Measurements from ENCODE around the gene GSAP. TPM values are rescaled to one million over a fixed set of nuclear protein-coding genes. Genes with fewer than 3 reads are reported as not detected.

GSAP gene
- total RNA-seq, 1 experiment from 2014 or later, result 6.5 TPM

DNA sequence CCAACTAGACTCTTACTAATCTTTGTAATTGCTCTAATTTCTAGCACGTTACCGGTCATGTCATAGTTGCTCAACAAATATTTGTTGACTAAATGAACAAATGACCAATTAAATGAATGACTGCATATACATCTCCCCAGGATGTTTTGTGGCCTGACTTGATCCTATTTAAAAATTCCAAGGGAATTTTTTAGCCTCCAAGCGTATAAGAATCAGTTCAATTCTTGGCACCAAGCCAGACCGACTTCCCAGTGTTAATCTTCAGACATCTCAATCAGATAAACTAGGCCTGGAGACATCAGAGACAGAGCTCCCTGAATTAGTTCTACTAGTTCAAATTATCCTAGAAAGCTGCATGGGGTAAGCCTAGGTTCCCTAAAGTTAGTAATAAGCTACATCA, 96.0 kb downstream of the GSAP start:
- H3K4me3 ChIP-seq (ENCODE audit: low read length), result no peak overlapping the region
- ChIA-PET CTCF (no interaction called here), POLR2A (ENCODE audit: unreplicated experiment) (no interaction called here)
- no peaks in the 10 kb centered on the region for H3K9me3 ChIP-seq (ENCODE audit: low read length)
- DNase-seq (no peak), ATAC-seq (no peak)
- no peaks in the 10 kb centered on the region for H3K79me2 ChIP-seq (ENCODE audit: low read length)
- H2AFZ ChIP-seq (ENCODE audit: low read length), result no peak overlapping the region
- H3K9ac ChIP-seq (ENCODE audit: low read length), result no peak overlapping the region
- H3K9me2 ChIP-seq (replicated peaks; ENCODE audit: low read length), result no peaks in the 10 kb centered on the region
- no peaks in the 10 kb centered on the region for H3K36me3 ChIP-seq (ENCODE audit: low read depth, low read length)
- no TSS peak for BruUV-seq (replicated peaks)
- TF ChIP-seq EZH2phosphoT487 (IDR thresholded peaks at IDR 0.05; ENCODE audit: borderline replicate concordance, low read length), result no peak
- H3K27me3 ChIP-seq (ENCODE audit: low read length), result no peaks in the 10 kb centered on the region
- H3K4me2 ChIP-seq (ENCODE audit: low read length), result no peak overlapping the region
- H3F3A ChIP-seq (ENCODE audit: low read length, unreplicated experiment), result no peaks in the 10 kb centered on the region
- no peak overlapping the region for H3K27ac ChIP-seq (ENCODE audit: low read length)
- intact Hi-C loops (cut with micrococcal nuclease), result no loop called here
- H3K4me1 ChIP-seq (ENCODE audit: insufficient read depth, low read length), result peaks cover 13% of the 10 kb centered on the region
- no peaks in the 10 kb centered on the region for H4K20me1 ChIP-seq (ENCODE audit: low read length)

DNA sequence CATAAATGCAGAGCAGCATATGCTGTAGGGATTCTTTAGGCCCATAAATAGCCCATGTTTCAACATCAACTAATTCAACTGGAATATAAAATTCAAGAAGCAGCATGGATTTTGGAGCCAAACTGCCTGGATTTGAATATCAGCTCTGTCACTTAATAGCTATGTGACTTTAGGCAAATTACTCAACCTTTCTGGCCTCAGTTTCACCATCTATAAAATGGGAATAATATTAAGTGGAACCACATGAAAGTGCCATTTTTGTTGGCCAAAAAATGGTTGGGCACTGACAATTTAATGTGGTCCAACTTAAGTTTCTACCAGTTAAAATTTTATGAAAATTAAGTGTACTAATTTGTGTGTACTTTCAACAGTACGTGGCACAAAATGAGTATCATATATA, 98.1 kb downstream of the GSAP start:
- BruUV-seq (replicated peaks), result no TSS peak
- Histone ChIP-seq H3K79me2 (ENCODE audit: low read length) (no peaks in the 10 kb centered on the region), H3K4me1 (ENCODE audit: insufficient read depth, low read length) (peaks cover 13% of the 10 kb centered on the region), H4K20me1 (ENCODE audit: low read length) (no peaks in the 10 kb centered on the region), H2AFZ (ENCODE audit: low read length) (no peak overlapping the region), H3K27ac (ENCODE audit: low read length) (no peak overlapping the region), H3K36me3 (ENCODE audit: low read depth, low read length) (no peaks in the 10 kb centered on the region), H3K4me3 (ENCODE audit: low read length) (no peak overlapping the region), H3F3A (ENCODE audit: low read length, unreplicated experiment) (no peaks in the 10 kb centered on the region), H3K9me2 (replicated peaks; ENCODE audit: low read length) (no peaks in the 10 kb centered on the region), H3K9ac (ENCODE audit: low read length) (no peak overlapping the region), H3K4me2 (ENCODE audit: low read length) (no peak overlapping the region), H3K27me3 (ENCODE audit: low read length) (no peaks in the 10 kb centered on the region), H3K9me3 (ENCODE audit: low read length) (no peaks in the 10 kb centered on the region)
- DNase-seq, result no peak
- intact Hi-C loops (cut with micrococcal nuclease), result no loop called here
- TF ChIP-seq EZH2phosphoT487 (IDR thresholded peaks at IDR 0.05; ENCODE audit: borderline replicate concordance, low read length) (no peak), EZH2 (IDR thresholded peaks at IDR 0.05; ENCODE audit: low read length, unreplicated experiment) (no peak), CTCF (conservative IDR thresholded peaks at IDR 0.05; ENCODE audit: low read depth, low read length) (no peak)
- ChIA-PET POLR2A (ENCODE audit: unreplicated experiment) (interaction anchor here (0.6 kb wide), 1 partner anchor 17 kb away, joined by 4 read pairs; no protein-coding TSS in a partner anchor), CTCF (no interaction called here)
- no peak for ATAC-seq

GRCh38 chr7:77316219-77316978, 99.8 kb downstream of the GSAP start:
- Histone ChIP-seq H4K20me1 (ENCODE audit: low read length) (no peaks in the 10 kb centered on the region), H3K27ac (ENCODE audit: low read length) (peak overlapping the region; percentile 67), H3K79me2 (ENCODE audit: low read length) (no peaks in the 10 kb centered on the region), H3F3A (ENCODE audit: low read length, unreplicated experiment) (no peaks in the 10 kb centered on the region), H3K4me1 (ENCODE audit: insufficient read depth, low read length) (peaks cover 13% of the 10 kb centered on the region), H3K36me3 (ENCODE audit: low read depth, low read length) (no peaks in the 10 kb centered on the region), H2AFZ (ENCODE audit: low read length) (no peak overlapping the region), H3K4me3 (ENCODE audit: low read length) (no peak overlapping the region), H3K9me3 (ENCODE audit: low read length) (no peaks in the 10 kb centered on the region), H3K9me2 (replicated peaks; ENCODE audit: low read length) (no peaks in the 10 kb centered on the region), H3K27me3 (ENCODE audit: low read length) (no peaks in the 10 kb centered on the region), H3K4me2 (ENCODE audit: low read length) (no peak overlapping the region; the same call in 1 of the 2 replicates), H3K9ac (ENCODE audit: low read length) (no peak overlapping the region; the same call in 1 of the 2 replicates)
- peak; percentile 98 for ATAC-seq
- no peak for TF ChIP-seq CTCF (conservative IDR thresholded peaks at IDR 0.05; ENCODE audit: low read depth, low read length)
- TF ChIP-seq EZH2phosphoT487 (IDR thresholded peaks at IDR 0.05; ENCODE audit: borderline replicate concordance, low read length), result no peak
- no peak for TF ChIP-seq EZH2 (IDR thresholded peaks at IDR 0.05; ENCODE audit: low read length, unreplicated experiment)
- POLR2A ChIA-PET (ENCODE audit: unreplicated experiment), result interaction anchor here (0.5 kb wide), 1 partner anchor 19 kb away, joined by 3 read pairs; no protein-coding TSS in a partner anchor
- intact Hi-C loops (cut with micrococcal nuclease), result no loop called here
- no TSS peak for BruUV-seq (replicated peaks)
- peak; percentile 57 for DNase-seq
- CTCF ChIA-PET, result interaction anchor here (0.6 kb wide), 1 partner anchor 359 kb away, joined by 3 read pairs; no protein-coding TSS in a partner anchor
